AG04449 (cell line): Measurements from ENCODE around the gene KLK1.

Experiments used
- CTCF ChIA-PET: fragments of 350-600 bp; formaldehyde crosslinking; extraction: SDS; loops from one replicate; lab custom pipeline; 2021; ENCODE audit warnings: antibody characterized with exemption; lab: Yijun Ruan, JAX
- POLR2A ChIA-PET: fragments of 400-600, 350-600 bp; formaldehyde crosslinking; extraction: SDS; loops from one replicate; lab custom pipeline; 2020; ENCODE audit warnings: antibody characterized with exemption, inconsistent platforms; lab: Yijun Ruan, JAX
- DNase-seq: peaks from one replicate; pipeline ENCODE4 v3.0.0-alpha.2; 2010; ENCODE audit warnings: low read depth, low spot score
- H3K4me3 ChIP-seq: 2 replicates; pipeline ENCODE4 v1.5.1; 2011; ENCODE audit warnings: low read depth, mild to moderate bottlenecking, control low read depth, low read length
- TF ChIP-seq, protein P1 (sequence below): IDR thresholded peaks from one replicate; pipeline ENCODE4 v1.5.1; 2011; ENCODE audit warnings: mild to moderate bottlenecking, moderate library complexity, low read length, control low read depth, inconsistent platforms; ENCODE audit not compliant: insufficient read depth; ENCODE audit errors: missing control alignments

The KLK1 gene

GRCh38 chr19:50826492-50827240, 3.1 kb upstream of the KLK1 start:
- H3K4me3 ChIP-seq = no peak overlapping the region
- ChIA-PET CTCF (no interaction called here), POLR2A (no interaction called here)
- TF ChIP-seq, protein P1, sequence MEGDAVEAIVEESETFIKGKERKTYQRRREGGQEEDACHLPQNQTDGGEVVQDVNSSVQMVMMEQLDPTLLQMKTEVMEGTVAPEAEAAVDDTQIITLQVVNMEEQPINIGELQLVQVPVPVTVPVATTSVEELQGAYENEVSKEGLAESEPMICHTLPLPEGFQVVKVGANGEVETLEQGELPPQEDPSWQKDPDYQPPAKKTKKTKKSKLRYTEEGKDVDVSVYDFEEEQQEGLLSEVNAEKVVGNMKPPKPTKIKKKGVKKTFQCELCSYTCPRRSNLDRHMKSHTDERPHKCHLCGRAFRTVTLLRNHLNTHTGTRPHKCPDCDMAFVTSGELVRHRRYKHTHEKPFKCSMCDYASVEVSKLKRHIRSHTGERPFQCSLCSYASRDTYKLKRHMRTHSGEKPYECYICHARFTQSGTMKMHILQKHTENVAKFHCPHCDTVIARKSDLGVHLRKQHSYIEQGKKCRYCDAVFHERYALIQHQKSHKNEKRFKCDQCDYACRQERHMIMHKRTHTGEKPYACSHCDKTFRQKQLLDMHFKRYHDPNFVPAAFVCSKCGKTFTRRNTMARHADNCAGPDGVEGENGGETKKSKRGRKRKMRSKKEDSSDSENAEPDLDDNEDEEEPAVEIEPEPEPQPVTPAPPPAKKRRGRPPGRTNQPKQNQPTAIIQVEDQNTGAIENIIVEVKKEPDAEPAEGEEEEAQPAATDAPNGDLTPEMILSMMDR = no peak
- DNase-seq = no peak

DNA sequence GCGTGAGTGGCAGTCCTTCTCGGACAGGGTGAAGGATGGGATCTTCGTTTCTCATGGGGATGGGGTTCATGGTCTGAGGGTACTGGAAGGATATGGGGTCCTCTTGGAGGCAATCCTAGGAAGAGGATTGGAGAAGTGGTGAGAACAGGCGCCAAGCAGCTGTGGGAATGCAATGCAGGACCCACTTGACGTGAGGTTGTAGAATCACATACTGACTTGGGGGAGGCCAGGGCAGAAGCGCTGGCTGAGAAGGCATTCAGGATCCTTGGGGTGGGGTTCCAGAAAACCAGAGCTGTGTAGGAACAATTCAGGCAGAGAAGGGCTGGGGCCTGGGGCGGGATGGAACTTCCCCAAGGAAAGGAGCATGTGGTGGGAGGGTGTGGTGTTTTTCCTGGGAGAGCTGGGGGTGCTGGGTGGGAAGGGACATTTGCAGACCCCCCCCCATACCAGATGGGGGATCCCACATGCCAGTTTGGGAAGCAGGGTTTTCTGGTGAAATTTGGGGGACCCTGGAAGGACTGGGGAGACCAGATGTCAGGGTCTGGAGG, 852 bp downstream of the KLK1 start:
- TF ChIP-seq, protein P1 = no peak
- H3K4me3 ChIP-seq = no peak overlapping the region
- POLR2A ChIA-PET = no interaction called here
- CTCF ChIA-PET = interaction anchor here (0.8 kb wide), 1 partner anchor 272 kb away, joined by 4 read pairs; no protein-coding TSS in a partner anchor
- no peak for DNase-seq

GRCh38 chr19:50821622-50822021, 2.0 kb downstream of the KLK1 start:
- CTCF ChIA-PET = no interaction called here
- POLR2A ChIA-PET = no interaction called here
- H3K4me3 ChIP-seq = no peak overlapping the region

GRCh38 chr19:50821248-50821612, 2.4 kb downstream of the KLK1 start:
- TF ChIP-seq, protein P1 = no peak
- no peak for DNase-seq
- ChIA-PET CTCF (no interaction called here), POLR2A (no interaction called here)
- H3K4me3 ChIP-seq = no peak overlapping the region

More at GRCh38 chr19:50821622-50822021, 2.0 kb downstream of the KLK1 start:
- no peak for DNase-seq
- TF ChIP-seq, protein P1 = no peak

- CTCF ChIA-PET = no interaction called here
- TF ChIP-seq, protein P1 = no peak
- POLR2A ChIA-PET = no interaction called here
- no peak overlapping the region for H3K4me3 ChIP-seq
- no peak for DNase-seq
Measured at GRCh38 chr19:50820549-50821247, 2.9 kb downstream of the KLK1 start.

DNA sequence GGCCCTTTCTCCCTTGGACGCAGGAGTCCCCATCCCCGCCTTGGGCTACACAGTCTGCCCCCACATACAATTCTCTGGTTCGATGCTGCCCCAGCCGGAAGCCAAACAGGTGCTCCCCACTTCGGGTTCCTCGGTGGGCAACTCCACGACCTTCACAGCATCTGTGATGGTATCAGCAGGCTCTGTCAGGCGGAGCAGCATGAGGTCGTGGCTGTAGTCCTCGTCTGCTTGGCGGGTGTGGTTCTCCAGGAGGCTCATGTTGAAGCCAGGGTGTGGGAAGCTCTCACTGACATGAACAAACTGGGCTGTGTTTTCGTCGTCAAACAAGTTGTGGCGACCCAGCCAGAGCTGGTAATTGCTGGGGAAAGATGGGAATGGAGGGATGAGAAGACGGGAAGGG, 3.5 kb downstream of the KLK1 start:
- ChIA-PET CTCF (no interaction called here), POLR2A (no interaction called here)
- TF ChIP-seq, protein P1 = no peak
- no peak for DNase-seq
- H3K4me3 ChIP-seq = no peak overlapping the region
